ENCODE data around the gene GLO1. TPM values are rescaled to one million over a fixed set of nuclear protein-coding genes. Genes with fewer than 3 reads are reported as not detected.

The GLO1 gene
- polyA plus RNA-seq, 1 donor (not counting 4 experiments of a cell fraction or from before 2014, with no cell fraction given) = 301 TPM

DNA sequence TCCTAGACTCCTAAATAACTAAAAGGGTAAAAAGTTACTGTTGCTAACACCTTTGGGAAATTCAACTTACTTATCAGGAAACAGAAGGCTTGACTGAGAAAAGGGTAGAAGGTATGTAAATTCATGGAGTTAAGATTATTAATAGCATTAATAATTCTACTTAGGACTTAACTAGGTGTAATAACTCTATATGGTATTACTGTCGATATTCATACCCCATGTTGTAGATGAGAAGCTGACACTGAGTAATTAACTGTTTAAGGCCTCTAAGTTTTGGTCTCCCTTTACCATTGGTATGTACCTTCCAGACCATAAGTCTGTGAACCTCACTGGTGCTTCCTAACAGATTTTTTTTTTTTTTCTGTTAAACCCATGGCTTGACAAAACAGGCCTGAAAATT, 15.4 kb downstream of the GLO1 start:
- peaks cover 70% of the 10 kb centered on the region for H3K79me2 ChIP-seq (ENCODE audit: control insufficient read depth, insufficient read depth, low read length)
- peaks cover 11% of the 10 kb centered on the region for H4K20me1 ChIP-seq (ENCODE audit: control insufficient read depth, extremely low read depth, insufficient read depth, low read length)
- FAIRE-seq (no peak), DNase-seq (ENCODE audit: low read depth, low spot score) (no peak)
- H3K4me1 ChIP-seq (ENCODE audit: control insufficient read depth, extremely low read depth, insufficient read depth, low read length) = no peaks in the 10 kb centered on the region
- no peak overlapping the region for H3K27ac ChIP-seq (ENCODE audit: control insufficient read depth, insufficient read depth, low read length)
- H3K4me2 ChIP-seq (ENCODE audit: control insufficient read depth, extremely low read depth, insufficient read depth, low read depth, low read length) = no peak overlapping the region
- H3K27me3 ChIP-seq (ENCODE audit: control insufficient read depth, extremely low read depth, insufficient read depth, low read length) = no peaks in the 10 kb centered on the region
- no peak overlapping the region for H3K9ac ChIP-seq (ENCODE audit: control insufficient read depth, extremely low read depth, insufficient read depth, low read length)
- dilution Hi-C loops (cut with MboI; ENCODE audit: extremely low pct_ligation_motif_present, low sequenced_read_pairs) = no loop called here
- peaks cover 9 to 16% of the 10 kb centered on the region in 2 experiments for H3K36me3 ChIP-seq (ENCODE audit: control insufficient read depth in 2 of 2, extremely low read depth in 1 of 2, insufficient read depth in 2 of 2, low read length in 2 of 2)
- no peak for TF ChIP-seq EZH2 (IDR thresholded peaks at IDR 0.05; ENCODE audit: low read length)
- TF ChIP-seq, protein P1, sequence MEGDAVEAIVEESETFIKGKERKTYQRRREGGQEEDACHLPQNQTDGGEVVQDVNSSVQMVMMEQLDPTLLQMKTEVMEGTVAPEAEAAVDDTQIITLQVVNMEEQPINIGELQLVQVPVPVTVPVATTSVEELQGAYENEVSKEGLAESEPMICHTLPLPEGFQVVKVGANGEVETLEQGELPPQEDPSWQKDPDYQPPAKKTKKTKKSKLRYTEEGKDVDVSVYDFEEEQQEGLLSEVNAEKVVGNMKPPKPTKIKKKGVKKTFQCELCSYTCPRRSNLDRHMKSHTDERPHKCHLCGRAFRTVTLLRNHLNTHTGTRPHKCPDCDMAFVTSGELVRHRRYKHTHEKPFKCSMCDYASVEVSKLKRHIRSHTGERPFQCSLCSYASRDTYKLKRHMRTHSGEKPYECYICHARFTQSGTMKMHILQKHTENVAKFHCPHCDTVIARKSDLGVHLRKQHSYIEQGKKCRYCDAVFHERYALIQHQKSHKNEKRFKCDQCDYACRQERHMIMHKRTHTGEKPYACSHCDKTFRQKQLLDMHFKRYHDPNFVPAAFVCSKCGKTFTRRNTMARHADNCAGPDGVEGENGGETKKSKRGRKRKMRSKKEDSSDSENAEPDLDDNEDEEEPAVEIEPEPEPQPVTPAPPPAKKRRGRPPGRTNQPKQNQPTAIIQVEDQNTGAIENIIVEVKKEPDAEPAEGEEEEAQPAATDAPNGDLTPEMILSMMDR (optimal IDR thresholded peaks at IDR 0.05 in 1 of 3, IDR thresholded peaks at IDR 0.05 in 1 of 3, conservative IDR thresholded peaks at IDR 0.05 in 1 of 3; ENCODE audit: extremely low read depth in 1 of 3, insufficient read depth in 2 of 3, low read length in 3 of 3) = no peak
- no peak overlapping the region for H2AFZ ChIP-seq (ENCODE audit: control insufficient read depth, low read length)
- H3K9me1 ChIP-seq (ENCODE audit: control insufficient read depth, extremely low read depth, insufficient read depth, low read length) = no peaks in the 10 kb centered on the region
- H3K4me3 ChIP-seq (ENCODE audit: control insufficient read depth in 2 of 3, extremely low read depth in 1 of 3, insufficient read depth in 2 of 3, low read depth in 1 of 3, low read length in 3 of 3) = no peak overlapping the region
- no peaks in the 10 kb centered on the region for H3K9me3 ChIP-seq (ENCODE audit: control insufficient read depth, low read depth, low read length)

DNA sequence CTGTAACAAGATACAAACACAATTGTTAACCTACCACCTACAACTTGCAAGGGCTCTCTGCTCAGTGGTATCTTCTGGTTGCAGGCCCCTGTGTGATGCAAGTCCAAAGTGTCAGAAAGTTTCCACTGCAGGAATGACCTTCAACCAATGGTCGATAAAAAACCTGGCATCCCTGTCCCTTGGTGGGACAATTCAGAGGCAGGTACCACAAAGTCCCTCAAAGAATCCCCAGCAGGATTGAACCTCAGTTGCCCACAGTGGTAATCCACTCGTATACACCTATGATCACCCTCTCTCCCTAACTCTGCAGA, 15.9 kb downstream of the GLO1 start:
- dilution Hi-C loops (cut with MboI; ENCODE audit: extremely low pct_ligation_motif_present, low sequenced_read_pairs) = no loop called here
- Histone ChIP-seq H3K27me3 (ENCODE audit: control insufficient read depth, extremely low read depth, insufficient read depth, low read length) (no peaks in the 10 kb centered on the region), H3K27ac (ENCODE audit: control insufficient read depth, insufficient read depth, low read length) (no peak overlapping the region), H3K9me3 (ENCODE audit: control insufficient read depth, low read depth, low read length) (no peaks in the 10 kb centered on the region), H3K36me3 (ENCODE audit: control insufficient read depth in 2 of 2, extremely low read depth in 1 of 2, insufficient read depth in 2 of 2, low read length in 2 of 2) (peaks cover 9 to 16% of the 10 kb centered on the region in 2 experiments), H3K4me3 (ENCODE audit: control insufficient read depth in 2 of 3, extremely low read depth in 1 of 3, insufficient read depth in 2 of 3, low read depth in 1 of 3, low read length in 3 of 3) (no peak overlapping the region), H2AFZ (ENCODE audit: control insufficient read depth, low read length) (no peak overlapping the region), H3K79me2 (ENCODE audit: control insufficient read depth, insufficient read depth, low read length) (peaks cover 64% of the 10 kb centered on the region), H4K20me1 (ENCODE audit: control insufficient read depth, extremely low read depth, insufficient read depth, low read length) (peaks cover 11% of the 10 kb centered on the region), H3K4me2 (ENCODE audit: control insufficient read depth, extremely low read depth, insufficient read depth, low read depth, low read length) (no peak overlapping the region), H3K9me1 (ENCODE audit: control insufficient read depth, extremely low read depth, insufficient read depth, low read length) (no peaks in the 10 kb centered on the region), H3K4me1 (ENCODE audit: control insufficient read depth, extremely low read depth, insufficient read depth, low read length) (no peaks in the 10 kb centered on the region), H3K9ac (ENCODE audit: control insufficient read depth, extremely low read depth, insufficient read depth, low read length) (no peak overlapping the region)
- FAIRE-seq = no peak
- TF ChIP-seq, protein P1 (optimal IDR thresholded peaks at IDR 0.05 in 1 of 3, IDR thresholded peaks at IDR 0.05 in 1 of 3, conservative IDR thresholded peaks at IDR 0.05 in 1 of 3; ENCODE audit: extremely low read depth in 1 of 3, insufficient read depth in 2 of 3, low read length in 3 of 3) = no peak
- TF ChIP-seq EZH2 (IDR thresholded peaks at IDR 0.05; ENCODE audit: low read length) = no peak
- DNase-seq (ENCODE audit: low read depth, low spot score) = no peak
